ENCODE data around the gene SPSB4.

The SPSB4 gene

DNA sequence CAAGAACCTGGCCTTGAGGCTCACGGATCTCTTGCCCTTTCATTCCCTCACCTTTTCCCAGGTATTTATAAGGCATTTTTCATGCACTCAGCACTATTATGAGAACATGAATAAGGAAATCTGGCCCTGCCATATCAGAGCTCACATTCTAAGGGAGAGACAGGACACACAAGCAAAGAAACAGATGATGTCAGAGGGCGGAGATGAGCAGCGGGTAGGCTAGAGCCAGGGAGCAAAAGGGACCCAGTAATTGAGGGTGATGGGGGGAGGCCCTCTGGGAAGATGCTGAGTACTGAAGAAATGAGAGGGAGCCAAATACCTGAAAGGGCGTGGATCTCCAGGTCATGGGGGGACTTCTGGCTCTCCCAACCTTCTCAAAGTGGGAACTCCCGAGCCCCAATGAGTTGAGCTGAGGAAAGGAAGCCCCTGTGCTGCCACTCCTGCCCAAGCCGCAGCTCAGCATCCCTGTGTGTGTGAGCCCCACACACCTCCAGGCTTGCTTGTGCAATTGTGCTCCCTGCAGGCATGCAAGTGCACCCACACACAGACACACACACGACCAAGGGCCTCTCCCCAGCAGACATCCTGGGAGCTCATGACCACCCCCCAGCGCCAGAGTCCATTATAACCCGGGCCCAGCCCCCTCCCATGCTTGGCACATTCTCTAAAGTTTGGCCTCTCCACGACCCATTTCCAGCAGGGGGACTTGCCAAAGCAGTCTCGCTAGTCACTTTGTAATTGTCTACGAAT is 99.1 kb downstream of the SPSB4 start:
- H3K4me1 ChIP-seq (ENCODE audit: control insufficient read depth in 2 of 2, insufficient read depth in 2 of 2, low read length in 2 of 2), result no peaks in the 10 kb centered on the region
- no peak overlapping the region for H3K4me3 ChIP-seq (ENCODE audit: low read length in 2 of 2)
- no peaks in the 10 kb centered on the region for H3K9me3 ChIP-seq (ENCODE audit: control insufficient read depth in 2 of 2, low read length in 2 of 2)
- H3K9ac ChIP-seq (ENCODE audit: low read depth in 1 of 2, low read length in 2 of 2), result no peak overlapping the region
- H3K27me3 ChIP-seq (ENCODE audit: control insufficient read depth in 2 of 2, insufficient read depth in 2 of 2, low read length in 2 of 2), result no peaks in the 10 kb centered on the region
- H3K36me3 ChIP-seq (ENCODE audit: control insufficient read depth in 2 of 2, insufficient read depth in 2 of 2, low read length in 2 of 2), result no peaks in the 10 kb centered on the region
- no peak overlapping the region for H3K27ac ChIP-seq (ENCODE audit: low read depth in 2 of 2, low read length in 2 of 2)

DNA sequence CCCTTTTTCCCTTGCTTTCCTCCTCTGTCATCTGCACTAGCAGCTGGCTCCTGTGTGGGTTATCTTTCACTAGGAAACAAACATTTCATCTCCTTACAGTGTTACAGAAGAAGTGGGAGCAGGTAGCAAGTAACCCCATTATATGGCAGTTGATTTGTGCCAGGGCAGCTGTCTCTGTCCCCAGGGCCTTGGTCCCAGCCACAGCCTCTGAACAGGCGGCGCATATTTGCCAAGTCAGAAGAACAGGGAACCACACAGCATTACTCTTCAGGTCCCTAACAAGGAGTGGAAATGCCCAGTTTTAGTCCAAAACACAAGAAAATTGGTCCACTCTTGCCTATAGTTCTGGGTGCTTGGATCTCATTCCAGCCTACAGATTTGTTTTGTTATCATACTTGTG is 99.8 kb downstream of the SPSB4 start:
- no peaks in the 10 kb centered on the region for H3K4me1 ChIP-seq (ENCODE audit: control insufficient read depth in 2 of 2, insufficient read depth in 2 of 2, low read length in 2 of 2)
- H3K9ac ChIP-seq (ENCODE audit: low read depth in 1 of 2, low read length in 2 of 2), result no peak overlapping the region
- H3K9me3 ChIP-seq (ENCODE audit: control insufficient read depth in 2 of 2, low read length in 2 of 2), result no peaks in the 10 kb centered on the region
- no peak overlapping the region for H3K4me3 ChIP-seq (ENCODE audit: low read length in 2 of 2)
- H3K27me3 ChIP-seq (ENCODE audit: control insufficient read depth in 2 of 2, insufficient read depth in 2 of 2, low read length in 2 of 2), result no peaks in the 10 kb centered on the region
- no peak overlapping the region for H3K27ac ChIP-seq (ENCODE audit: low read depth in 2 of 2, low read length in 2 of 2)
- no peaks in the 10 kb centered on the region for H3K36me3 ChIP-seq (ENCODE audit: control insufficient read depth in 2 of 2, insufficient read depth in 2 of 2, low read length in 2 of 2)

DNA sequence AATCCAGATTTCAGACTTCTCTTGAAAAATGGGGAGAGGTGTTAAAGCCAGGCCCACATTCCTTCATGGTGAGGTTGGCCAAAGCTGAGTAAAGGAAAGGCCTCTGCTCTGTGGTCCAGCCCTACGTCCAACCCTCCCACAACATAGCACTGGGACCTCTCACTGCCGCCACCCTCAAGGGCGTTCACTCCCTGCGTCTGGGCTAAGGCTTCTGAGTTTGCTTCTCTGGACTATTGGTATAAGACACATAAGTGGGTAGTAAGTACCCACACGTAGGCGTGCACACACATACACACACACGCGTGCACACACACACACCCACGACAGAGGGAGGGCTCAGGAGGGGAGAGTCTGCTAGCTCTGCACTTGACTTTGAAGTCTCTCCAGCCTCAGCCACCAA is 100.3 kb downstream of the SPSB4 start:
- Histone ChIP-seq H3K36me3 (ENCODE audit: control insufficient read depth in 2 of 2, insufficient read depth in 2 of 2, low read length in 2 of 2) (no peaks in the 10 kb centered on the region), H3K4me3 (ENCODE audit: low read length in 2 of 2) (no peak overlapping the region), H3K9me3 (ENCODE audit: control insufficient read depth in 2 of 2, low read length in 2 of 2) (no peaks in the 10 kb centered on the region), H3K9ac (ENCODE audit: low read depth in 1 of 2, low read length in 2 of 2) (no peak overlapping the region), H3K27ac (ENCODE audit: low read depth in 2 of 2, low read length in 2 of 2) (no peak overlapping the region), H3K27me3 (ENCODE audit: control insufficient read depth in 2 of 2, insufficient read depth in 2 of 2, low read length in 2 of 2) (no peaks in the 10 kb centered on the region), H3K4me1 (ENCODE audit: control insufficient read depth in 2 of 2, insufficient read depth in 2 of 2, low read length in 2 of 2) (no peaks in the 10 kb centered on the region)

DNA sequence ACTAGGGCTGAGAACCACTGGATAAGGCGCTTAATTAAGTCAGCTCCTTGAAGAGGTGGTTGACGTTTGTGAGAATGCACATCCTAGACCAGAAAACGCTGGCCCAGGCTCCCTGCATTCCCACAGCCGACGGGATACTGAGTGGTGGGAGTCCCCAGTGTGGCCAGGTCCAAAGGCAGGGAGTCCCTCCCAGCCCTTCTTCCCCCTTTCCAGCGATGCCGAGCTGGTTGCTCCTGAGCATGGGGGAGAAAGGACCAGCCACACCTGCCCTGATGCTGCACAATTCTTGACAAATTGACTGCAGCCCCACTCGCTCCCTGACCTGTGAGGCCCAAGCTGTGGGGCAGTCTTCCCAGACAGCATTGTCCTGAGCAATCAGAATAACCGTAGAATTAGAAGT is 101.0 kb downstream of the SPSB4 start:
- no peak overlapping the region for H3K27ac ChIP-seq (ENCODE audit: low read depth in 2 of 2, low read length in 2 of 2)
- H3K9ac ChIP-seq (ENCODE audit: low read depth in 1 of 2, low read length in 2 of 2), result no peak overlapping the region
- H3K27me3 ChIP-seq (ENCODE audit: control insufficient read depth in 2 of 2, insufficient read depth in 2 of 2, low read length in 2 of 2), result no peaks in the 10 kb centered on the region
- no peaks in the 10 kb centered on the region for H3K4me1 ChIP-seq (ENCODE audit: control insufficient read depth in 2 of 2, insufficient read depth in 2 of 2, low read length in 2 of 2)
- H3K4me3 ChIP-seq (ENCODE audit: low read length in 2 of 2), result no peak overlapping the region
- no peaks in the 10 kb centered on the region for H3K9me3 ChIP-seq (ENCODE audit: control insufficient read depth in 2 of 2, low read length in 2 of 2)
- H3K36me3 ChIP-seq (ENCODE audit: control insufficient read depth in 2 of 2, insufficient read depth in 2 of 2, low read length in 2 of 2), result no peaks in the 10 kb centered on the region

DNA sequence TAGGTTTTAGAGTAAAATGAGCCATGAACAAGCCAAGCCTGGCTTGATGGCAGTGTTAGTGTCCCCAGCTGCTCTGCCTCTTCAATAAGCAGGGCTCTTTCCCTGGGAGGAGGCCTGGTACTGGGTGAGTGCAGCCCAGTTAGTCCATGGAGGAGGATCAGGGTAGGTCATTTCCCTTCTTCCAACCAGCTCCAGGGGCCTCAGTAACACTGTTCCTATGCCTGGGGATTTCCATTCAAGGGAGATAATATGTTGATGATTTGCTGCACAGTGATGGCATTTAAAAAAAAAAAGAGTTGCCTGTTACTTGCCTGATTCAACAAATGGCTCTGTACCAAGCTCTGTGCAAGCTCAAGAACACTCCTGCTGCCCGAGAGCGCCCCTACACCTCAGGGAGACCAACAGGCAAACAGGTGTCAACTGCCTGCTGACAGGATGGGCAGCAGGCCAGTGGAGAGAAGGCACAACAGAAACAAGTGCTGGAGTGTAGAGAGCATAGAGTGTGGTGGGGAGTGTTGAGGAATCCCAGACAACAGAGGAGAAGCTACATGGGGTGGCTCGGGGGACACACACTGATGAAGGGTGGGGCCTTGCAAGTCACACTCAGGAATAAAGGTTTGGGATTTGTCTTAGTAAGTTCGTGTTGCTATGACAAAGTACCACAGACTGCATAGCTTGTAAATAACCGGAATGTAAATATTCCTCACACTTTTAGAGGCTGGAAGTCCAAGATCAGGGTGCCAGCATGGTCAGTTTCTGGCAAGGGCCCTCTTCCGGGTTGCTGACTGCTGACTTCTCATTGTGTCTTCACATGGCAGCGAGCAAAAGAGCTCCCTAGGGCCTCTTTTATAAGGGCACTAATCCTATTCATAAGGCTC is 101.9 kb downstream of the SPSB4 start:
- Histone ChIP-seq H3K9ac (ENCODE audit: low read depth in 1 of 2, low read length in 2 of 2) (no peak overlapping the region), H3K4me1 (ENCODE audit: control insufficient read depth in 2 of 2, insufficient read depth in 2 of 2, low read length in 2 of 2) (no peaks in the 10 kb centered on the region), H3K4me3 (ENCODE audit: low read length in 2 of 2) (no peak overlapping the region), H3K9me3 (ENCODE audit: control insufficient read depth in 2 of 2, low read length in 2 of 2) (no peaks in the 10 kb centered on the region), H3K27me3 (ENCODE audit: control insufficient read depth in 2 of 2, insufficient read depth in 2 of 2, low read length in 2 of 2) (no peaks in the 10 kb centered on the region), H3K27ac (ENCODE audit: low read depth in 2 of 2, low read length in 2 of 2) (no peak overlapping the region), H3K36me3 (ENCODE audit: control insufficient read depth in 2 of 2, insufficient read depth in 2 of 2, low read length in 2 of 2) (no peaks in the 10 kb centered on the region)

DNA sequence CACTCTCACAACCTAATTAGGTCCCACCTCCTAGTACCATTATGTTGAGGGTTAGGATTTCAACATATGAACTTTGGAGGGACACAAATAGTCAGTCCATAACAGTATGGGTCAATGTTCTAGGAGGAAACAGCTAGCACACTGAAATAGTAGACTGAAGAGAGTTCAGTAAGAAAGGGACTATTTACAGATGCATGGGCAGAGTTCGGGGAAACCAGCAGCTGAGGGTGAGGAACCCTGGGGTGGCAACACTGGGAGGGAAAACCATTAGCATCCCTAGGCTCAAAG is 102.5 kb downstream of the SPSB4 start:
- no peak overlapping the region for H3K9ac ChIP-seq (ENCODE audit: low read depth in 1 of 2, low read length in 2 of 2)
- no peaks in the 10 kb centered on the region for H3K4me1 ChIP-seq (ENCODE audit: control insufficient read depth in 2 of 2, insufficient read depth in 2 of 2, low read length in 2 of 2)
- no peak overlapping the region for H3K4me3 ChIP-seq (ENCODE audit: low read length in 2 of 2)
- H3K27me3 ChIP-seq (ENCODE audit: control insufficient read depth in 2 of 2, insufficient read depth in 2 of 2, low read length in 2 of 2), result no peaks in the 10 kb centered on the region
- H3K36me3 ChIP-seq (ENCODE audit: control insufficient read depth in 2 of 2, insufficient read depth in 2 of 2, low read length in 2 of 2), result no peaks in the 10 kb centered on the region
- H3K27ac ChIP-seq (ENCODE audit: low read depth in 2 of 2, low read length in 2 of 2), result no peak overlapping the region
- H3K9me3 ChIP-seq (ENCODE audit: control insufficient read depth in 2 of 2, low read length in 2 of 2), result no peaks in the 10 kb centered on the region

DNA sequence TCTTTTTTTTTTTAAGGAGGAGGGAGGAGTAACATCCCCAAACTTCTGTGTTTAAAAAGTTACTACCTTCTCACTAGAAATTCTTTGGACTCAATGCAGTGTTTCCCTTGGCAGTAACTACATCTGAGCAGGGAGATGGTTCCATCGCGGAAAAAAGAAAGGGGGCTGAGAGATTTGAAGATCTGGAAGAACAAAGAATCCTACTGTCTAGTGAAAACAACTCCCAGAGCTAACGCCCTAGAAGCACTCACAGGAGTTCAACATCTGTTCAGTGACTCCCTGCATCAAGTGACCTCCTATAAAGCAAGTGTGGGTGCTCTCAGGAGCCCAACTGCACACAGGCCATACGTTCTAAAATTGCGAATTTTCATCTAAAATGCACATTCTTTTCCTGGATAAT is 113.7 kb downstream of the SPSB4 start:
- Histone ChIP-seq H3K27ac (ENCODE audit: low read depth in 2 of 2, low read length in 2 of 2) (no peak overlapping the region), H3K9me3 (ENCODE audit: control insufficient read depth in 2 of 2, low read length in 2 of 2) (no peaks in the 10 kb centered on the region), H3K27me3 (ENCODE audit: control insufficient read depth in 2 of 2, insufficient read depth in 2 of 2, low read length in 2 of 2) (no peaks in the 10 kb centered on the region), H3K4me3 (ENCODE audit: low read length in 2 of 2) (no peak overlapping the region), H3K36me3 (ENCODE audit: control insufficient read depth in 2 of 2, insufficient read depth in 2 of 2, low read length in 2 of 2) (no peaks in the 10 kb centered on the region), H3K4me1 (ENCODE audit: control insufficient read depth in 2 of 2, insufficient read depth in 2 of 2, low read length in 2 of 2) (no peaks in the 10 kb centered on the region), H3K9ac (ENCODE audit: low read depth in 1 of 2, low read length in 2 of 2) (no peak overlapping the region)

DNA sequence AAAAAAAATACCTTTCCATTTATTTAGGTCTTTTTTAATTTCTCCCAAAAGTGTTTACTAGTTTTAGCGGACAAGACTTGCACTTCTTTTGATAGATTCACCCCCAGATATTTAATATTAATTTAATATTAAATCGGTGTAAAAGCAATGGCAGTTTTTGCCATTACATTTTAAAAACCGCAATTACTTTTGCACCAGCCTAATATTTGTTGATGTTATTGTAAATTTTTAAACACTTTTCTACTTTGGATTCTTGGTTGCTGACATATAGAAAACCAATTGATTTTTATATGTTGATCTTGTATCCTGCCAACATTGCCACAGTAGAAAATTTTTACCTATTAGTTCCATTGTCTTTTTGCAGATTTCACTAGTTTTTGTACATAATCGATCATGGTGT is 116.5 kb downstream of the SPSB4 start:
- Histone ChIP-seq H3K9me3 (ENCODE audit: control insufficient read depth in 2 of 2, low read length in 2 of 2) (no peaks in the 10 kb centered on the region), H3K9ac (ENCODE audit: low read depth in 1 of 2, low read length in 2 of 2) (no peak overlapping the region), H3K36me3 (ENCODE audit: control insufficient read depth in 2 of 2, insufficient read depth in 2 of 2, low read length in 2 of 2) (no peaks in the 10 kb centered on the region), H3K27me3 (ENCODE audit: control insufficient read depth in 2 of 2, insufficient read depth in 2 of 2, low read length in 2 of 2) (no peaks in the 10 kb centered on the region), H3K27ac (ENCODE audit: low read depth in 2 of 2, low read length in 2 of 2) (no peak overlapping the region), H3K4me1 (ENCODE audit: control insufficient read depth in 2 of 2, insufficient read depth in 2 of 2, low read length in 2 of 2) (no peaks in the 10 kb centered on the region), H3K4me3 (ENCODE audit: low read length in 2 of 2) (no peak overlapping the region)

DNA sequence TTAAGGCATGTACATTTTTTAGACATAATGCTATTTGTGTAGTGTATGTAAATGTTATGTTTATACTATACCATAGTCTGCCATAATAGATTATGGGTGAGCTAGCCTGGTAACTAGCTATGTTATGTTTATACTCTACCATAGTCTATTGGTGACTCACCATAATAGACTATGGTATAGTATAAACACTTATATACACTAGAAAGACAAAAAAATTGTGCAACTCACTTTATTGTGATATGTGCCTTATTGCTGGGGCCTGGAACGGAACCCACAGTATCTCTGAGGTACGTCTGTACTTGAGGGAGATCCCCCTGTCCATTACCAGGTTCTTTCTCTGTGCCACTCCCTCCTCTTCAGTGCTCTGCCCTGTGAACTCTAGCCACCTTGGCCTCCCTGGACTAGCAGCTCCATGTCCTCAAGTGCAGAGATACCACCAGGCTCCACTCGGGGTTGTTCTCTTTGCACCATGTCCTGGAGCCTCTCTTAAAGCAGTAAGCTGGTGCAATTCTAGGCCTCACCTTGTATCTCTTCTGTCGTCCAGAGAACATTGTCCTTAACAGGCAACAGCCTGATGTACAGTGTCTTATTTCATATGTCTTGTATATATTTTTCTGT is 119.6 kb downstream of the SPSB4 start:
- H3K27ac ChIP-seq (ENCODE audit: low read depth in 2 of 2, low read length in 2 of 2), result no peak overlapping the region
- H3K36me3 ChIP-seq (ENCODE audit: control insufficient read depth in 2 of 2, insufficient read depth in 2 of 2, low read length in 2 of 2), result no peaks in the 10 kb centered on the region
- H3K9ac ChIP-seq (ENCODE audit: low read depth in 1 of 2, low read length in 2 of 2), result no peak overlapping the region

DNA sequence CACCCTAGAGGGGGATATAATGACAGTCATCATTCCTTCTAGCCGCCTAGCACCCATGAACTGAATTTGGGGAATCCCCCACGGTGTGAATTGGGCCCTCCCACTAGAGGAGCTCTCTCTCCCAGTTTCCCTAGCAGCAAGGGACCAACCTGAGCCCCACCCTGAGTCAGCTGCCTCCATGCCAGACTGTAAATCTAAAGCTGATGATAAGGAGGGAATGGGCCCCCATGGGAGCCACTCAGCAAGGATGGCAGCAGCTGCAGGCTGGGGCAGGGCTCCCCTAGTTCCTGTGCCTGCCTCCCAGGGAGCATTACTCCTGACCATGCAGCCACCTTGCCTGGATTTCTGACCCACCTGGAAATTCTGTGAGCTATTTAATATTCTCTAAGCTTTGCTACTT is 123.5 kb downstream of the SPSB4 start:
- Histone ChIP-seq H3K27ac (ENCODE audit: low read depth in 2 of 2, low read length in 2 of 2) (no peak overlapping the region), H3K36me3 (ENCODE audit: control insufficient read depth in 2 of 2, insufficient read depth in 2 of 2, low read length in 2 of 2) (no peaks in the 10 kb centered on the region), H3K4me3 (ENCODE audit: low read length in 2 of 2) (no peak overlapping the region), H3K9me3 (ENCODE audit: control insufficient read depth in 2 of 2, low read length in 2 of 2) (no peaks in the 10 kb centered on the region), H3K4me1 (ENCODE audit: control insufficient read depth in 2 of 2, insufficient read depth in 2 of 2, low read length in 2 of 2) (no peaks in the 10 kb centered on the region), H3K9ac (ENCODE audit: low read depth in 1 of 2, low read length in 2 of 2) (no peak overlapping the region), H3K27me3 (ENCODE audit: control insufficient read depth in 2 of 2, insufficient read depth in 2 of 2, low read length in 2 of 2) (peaks cover 0 to 2% of the 10 kb centered on the region in 2 donors)

More for the DNA sequence above, 119.6 kb downstream of the SPSB4 start:
- H3K4me3 ChIP-seq (ENCODE audit: low read length in 2 of 2), result no peak overlapping the region
- H3K4me1 ChIP-seq (ENCODE audit: control insufficient read depth in 2 of 2, insufficient read depth in 2 of 2, low read length in 2 of 2), result no peaks in the 10 kb centered on the region
- no peaks in the 10 kb centered on the region for H3K9me3 ChIP-seq (ENCODE audit: control insufficient read depth in 2 of 2, low read length in 2 of 2)
- peaks cover 0 to 2% of the 10 kb centered on the region in 2 donors for H3K27me3 ChIP-seq (ENCODE audit: control insufficient read depth in 2 of 2, insufficient read depth in 2 of 2, low read length in 2 of 2)

All from mucosa of rectum (tissue), 2 donors.